Loucy (cell line): ENCODE measurements around the gene WDR49.

Source experiments
- H2AFZ ChIP-seq: fragments of 200-600 bp; sonication (generic); 2 replicates; pipeline ENCODE4 v1.6.0; 2016; ENCODE audit warnings: antibody characterized with exemption, mild to moderate bottlenecking, low read length, moderate library complexity
- H3F3A ChIP-seq: fragments of 200-600 bp; 2 replicates; pipeline ENCODE4 v1.6.0; 2016; ENCODE audit warnings: antibody characterized with exemption, low read depth, mild to moderate bottlenecking
- H3K27me3 ChIP-seq: fragments of 200-600 bp; sonication (generic); 2 replicates; pipeline ENCODE4 v1.6.1; 2014; ENCODE audit warnings: low read length, mild to moderate bottlenecking; ENCODE audit not compliant: insufficient read depth, poor library complexity, severe bottlenecking
- H3K36me3 ChIP-seq: fragments of 200-600 bp; sonication (generic); 2 replicates; pipeline ENCODE4 v1.6.1; 2016; ENCODE audit warnings: low read length; ENCODE audit not compliant: insufficient read depth
- H3K4me1 ChIP-seq: fragments of 200-600 bp; sonication (generic); 2 replicates; pipeline ENCODE4 v1.5.1; 2014; ENCODE audit warnings: low read length, mild to moderate bottlenecking; ENCODE audit not compliant: insufficient read depth, poor library complexity, severe bottlenecking
- H3K4me2 ChIP-seq: fragments of 200-600 bp; sonication (generic); 2 replicates; pipeline ENCODE4 v1.6.0; 2014; ENCODE audit warnings: antibody characterized with exemption, low read length, low read depth, mild to moderate bottlenecking; ENCODE audit not compliant: poor library complexity, severe bottlenecking
- H3K4me3 ChIP-seq: fragments of 200-600 bp; sonication (generic); 2 replicates; pipeline ENCODE4 v1.5.1; 2014; ENCODE audit warnings: low read length, mild to moderate bottlenecking, mixed read lengths; ENCODE audit not compliant: poor library complexity, severe bottlenecking
- H3K79me2 ChIP-seq: fragments of 200-600 bp; sonication (generic); 2 replicates; pipeline ENCODE4 v1.6.1; 2014; ENCODE audit warnings: low read length; ENCODE audit not compliant: insufficient read depth
- H3K9ac ChIP-seq: fragments of 200-600 bp; sonication (generic); 2 replicates; pipeline ENCODE4 v1.6.0; 2014; ENCODE audit warnings: mild to moderate bottlenecking, low read depth, low read length, moderate library complexity; ENCODE audit not compliant: poor library complexity, severe bottlenecking
- H3K9me2 ChIP-seq: fragments of 200-600 bp; sonication (generic); replicated peaks from 2 replicates; pipeline ENCODE4 v1.6.1; 2016; ENCODE audit warnings: low read depth, low read length, mixed read lengths
- H3K9me3 ChIP-seq: fragments of 200-600 bp; sonication (generic); 2 replicates; pipeline ENCODE4 v1.6.1; 2014; ENCODE audit warnings: mild to moderate bottlenecking, antibody characterized with exemption, low read length, low read depth; ENCODE audit not compliant: insufficient read depth
- H4K20me1 ChIP-seq: fragments of 200-600 bp; sonication (generic); 2 replicates; pipeline ENCODE4 v1.6.0; 2014; ENCODE audit warnings: antibody characterized with exemption, low read length, mild to moderate bottlenecking; ENCODE audit not compliant: insufficient read depth, poor library complexity, severe bottlenecking
- CTCF ChIP-seq: fragments of 200-600 bp; sonication (generic); conservative IDR thresholded peaks from 2 replicates; pipeline ENCODE4 v1.5.1; 2014; ENCODE audit warnings: mild to moderate bottlenecking, antibody characterized with exemption, low read length
- EZH2phosphoT487 ChIP-seq: fragments of 200-600 bp; IDR thresholded peaks from 2 replicates; pipeline ENCODE4 v1.6.1; 2018; ENCODE audit warnings: antibody characterized with exemption, mild to moderate bottlenecking, moderate library complexity, borderline replicate concordance

The WDR49 gene

GRCh38 chr3:167691366-167691765, 37.6 kb upstream of the WDR49 start:
- Histone ChIP-seq H3K9me2 (no peaks in the 10 kb centered on the region), H3K79me2 (no peaks in the 10 kb centered on the region), H4K20me1 (peaks cover 12% of the 10 kb centered on the region), H2AFZ (no peak overlapping the region), H3K27me3 (no peaks in the 10 kb centered on the region), H3K4me3 (peak overlapping the region; percentile 27), H3K4me1 (peaks cover 37% of the 10 kb centered on the region), H3K4me2 (peak overlapping the region; percentile 50), H3K9me3 (no peaks in the 10 kb centered on the region), H3K36me3 (peaks cover 55% of the 10 kb centered on the region), H3K9ac (no peak overlapping the region), H3F3A (peaks cover 9% of the 10 kb centered on the region)
- TF ChIP-seq CTCF (no peak), EZH2phosphoT487 (0 out of 2 replicates have a peak, but pooled peaks have one; percentile 14)

- peaks cover 55% of the 10 kb centered on the region for H3K36me3 ChIP-seq
- no peaks in the 10 kb centered on the region for H3K9me2 ChIP-seq
- H2AFZ ChIP-seq: no peak overlapping the region
- peak; percentile 80 for TF ChIP-seq CTCF
- no peak for TF ChIP-seq EZH2phosphoT487
- H3K4me2 ChIP-seq: no peak overlapping the region
- H3K27me3 ChIP-seq: no peaks in the 10 kb centered on the region
- H4K20me1 ChIP-seq: no peaks in the 10 kb centered on the region
- H3K4me3 ChIP-seq: no peak overlapping the region
- no peaks in the 10 kb centered on the region for H3K9me3 ChIP-seq
- H3F3A ChIP-seq: no peaks in the 10 kb centered on the region
- H3K79me2 ChIP-seq: no peaks in the 10 kb centered on the region
- no peak overlapping the region for H3K9ac ChIP-seq
- H3K4me1 ChIP-seq: peaks cover 3% of the 10 kb centered on the region
Observed at GRCh38 chr3:167684388-167684993, 30.7 kb upstream of the WDR49 start.

GRCh38 chr3:167679526-167679925, 25.8 kb upstream of the WDR49 start:
- TF ChIP-seq EZH2phosphoT487 (no peak), CTCF (no peak)
- H3K4me3 ChIP-seq: no peak overlapping the region
- no peak overlapping the region for H2AFZ ChIP-seq
- H3K79me2 ChIP-seq: no peaks in the 10 kb centered on the region
- H3K4me1 ChIP-seq: no peaks in the 10 kb centered on the region
- no peaks in the 10 kb centered on the region; the same call in 1 of the 2 replicates for H3K9me3 ChIP-seq
- H4K20me1 ChIP-seq: no peaks in the 10 kb centered on the region
- H3K27me3 ChIP-seq: no peaks in the 10 kb centered on the region
- H3K36me3 ChIP-seq: peaks cover 42% of the 10 kb centered on the region
- H3F3A ChIP-seq: no peaks in the 10 kb centered on the region
- H3K9ac ChIP-seq: no peak overlapping the region
- no peak overlapping the region for H3K4me2 ChIP-seq
- no peaks in the 10 kb centered on the region for H3K9me2 ChIP-seq
